Erythroblast (primary cell): Measurements from ENCODE around the gene KIF26B.

Experiments
- GATA1 ChIP-seq: IDR thresholded peaks from 2 replicates; pipeline ENCODE4 v1.6.1; 2011; ENCODE audit warnings: low read depth, mild to moderate bottlenecking, control low read depth, low read length, moderate library complexity
- POLR2A ChIP-seq: IDR thresholded peaks from 2 replicates; pipeline ENCODE4 v1.6.1; 2011; ENCODE audit warnings: mild to moderate bottlenecking, low read length

DNA sequence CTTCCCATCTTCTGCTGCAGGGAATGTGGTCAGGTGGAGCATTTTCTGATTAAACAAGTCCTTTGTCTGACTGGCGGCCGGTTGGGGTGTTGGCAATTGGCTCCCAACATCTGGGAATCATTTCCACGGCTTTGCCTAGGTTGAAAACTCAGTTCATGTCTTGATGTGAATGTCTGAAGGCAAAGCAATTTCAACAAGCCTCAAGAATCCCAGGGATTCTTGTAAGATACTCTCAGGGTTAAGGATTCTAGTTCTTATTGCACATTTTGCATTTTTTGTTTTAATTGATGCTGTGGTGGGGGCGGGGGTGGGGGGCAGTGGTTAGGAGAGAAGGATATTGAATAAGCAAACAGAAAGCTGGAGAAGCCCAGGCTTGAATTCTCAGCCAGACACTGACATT, 273.9 kb downstream of the KIF26B start:
- TF ChIP-seq GATA1 (no peak), POLR2A (no peak)
